Type B pancreatic cell (in vitro differentiated cells): ENCODE measurements around the gene SLC44A1. TPM values are rescaled to one million over a fixed set of nuclear protein-coding genes. Genes with fewer than 3 reads are reported as not detected.

Experiments used
- DNase-seq: peaks from one replicate; pipeline ENCODE4 v3.0.0; 2021; ENCODE audit warnings: mixed read lengths; ENCODE audit not compliant: unreplicated experiment; ENCODE audit errors: extremely low spot score
- H3K27ac Mint-ChIP-seq: 2 replicates; pipeline ENCODE4 v1.8.0; 2021; ENCODE audit warnings: mild to moderate bottlenecking, mixed read lengths
- H3K27me3 Mint-ChIP-seq: 2 replicates; pipeline ENCODE4 v1.8.0; 2021; ENCODE audit warnings: mixed read lengths
- H3K36me3 Mint-ChIP-seq: 2 replicates; pipeline ENCODE4 v1.8.0; 2021; ENCODE audit warnings: mixed read lengths
- H3K4me1 Mint-ChIP-seq: one replicate; pipeline ENCODE4 v1.8.0; 2021; ENCODE audit warnings: mixed read lengths; ENCODE audit not compliant: unreplicated experiment
- H3K4me3 Mint-ChIP-seq: 2 replicates; pipeline ENCODE4 v1.8.0; 2021; ENCODE audit warnings: mild to moderate bottlenecking, mixed read lengths
- H3K9me3 Mint-ChIP-seq: 2 replicates; pipeline ENCODE4 v1.8.0; 2021; ENCODE audit warnings: mixed read lengths
- CTCF ChIP-seq: fragments of 200-600 bp; sonication (generic); conservative IDR thresholded peaks from 2 replicates; pipeline ENCODE4 v1.5.0; 2021; ENCODE audit warnings: antibody characterized with exemption, mild to moderate bottlenecking
- total RNA-seq: library from RNA; stranded (reverse); gene quantifications from 2 replicates; pipeline ENCODE4 v1.2.1, GENCODE V29; 2021; ENCODE audit warnings: low replicate concordance

Gene SLC44A1
- total RNA-seq, 1 donor from 2014 or later = 47.2 TPM

GRCh38 chr9:105369911-105370310, 125.5 kb downstream of the SLC44A1 start:
- Mint-ChIP-seq H3K4me1 (peaks cover 4% of the 10 kb centered on the region), H3K9me3 (no peaks in the 10 kb centered on the region), H3K27ac (no peak overlapping the region), H3K36me3 (peaks cover 17% of the 10 kb centered on the region), H3K4me3 (no peak overlapping the region), H3K27me3 (no peaks in the 10 kb centered on the region)
- DNase-seq = no peak
- TF ChIP-seq CTCF = no peak

GRCh38 chr9:105373723-105374122, 129.3 kb downstream of the SLC44A1 start:
- H3K4me1 Mint-ChIP-seq = peaks cover 4% of the 10 kb centered on the region
- H3K9me3 Mint-ChIP-seq = no peaks in the 10 kb centered on the region
- no peak overlapping the region for H3K27ac Mint-ChIP-seq
- H3K27me3 Mint-ChIP-seq = no peaks in the 10 kb centered on the region
- H3K36me3 Mint-ChIP-seq = peaks cover 21% of the 10 kb centered on the region
- H3K4me3 Mint-ChIP-seq = no peak overlapping the region
- no peak for DNase-seq
- TF ChIP-seq CTCF = no peak

GRCh38 chr9:105375323-105375722, 130.9 kb downstream of the SLC44A1 start:
- H3K9me3 Mint-ChIP-seq = no peaks in the 10 kb centered on the region
- H3K36me3 Mint-ChIP-seq = peaks cover 25% of the 10 kb centered on the region
- H3K27ac Mint-ChIP-seq = no peak overlapping the region

GRCh38 chr9:105376893-105377292, 132.4 kb downstream of the SLC44A1 start:
- Mint-ChIP-seq H3K4me3 (no peak overlapping the region), H3K4me1 (peaks cover 4% of the 10 kb centered on the region), H3K27me3 (no peaks in the 10 kb centered on the region), H3K27ac (no peak overlapping the region), H3K9me3 (no peaks in the 10 kb centered on the region), H3K36me3 (peaks cover 18% of the 10 kb centered on the region)
- no peak for TF ChIP-seq CTCF
- DNase-seq = no peak

More at GRCh38 chr9:105375323-105375722, 130.9 kb downstream of the SLC44A1 start:
- H3K4me3 Mint-ChIP-seq = no peak overlapping the region
- H3K27me3 Mint-ChIP-seq = no peaks in the 10 kb centered on the region
- TF ChIP-seq CTCF = no peak
- DNase-seq = no peak
- H3K4me1 Mint-ChIP-seq = peaks cover 4% of the 10 kb centered on the region

- Mint-ChIP-seq H3K4me1 (no peaks in the 10 kb centered on the region), H3K36me3 (peaks cover 12% of the 10 kb centered on the region), H3K9me3 (no peaks in the 10 kb centered on the region), H3K27ac (no peak overlapping the region), H3K27me3 (no peaks in the 10 kb centered on the region), H3K4me3 (no peak overlapping the region)
- DNase-seq = no peak
- TF ChIP-seq CTCF = no peak
Observed at GRCh38 chr9:105385381-105385985, 141.0 kb downstream of the SLC44A1 start.
